Calu3 (cell line): ENCODE results near the gene RGSL1. TPM values are rescaled to one million over a fixed set of nuclear protein-coding genes. Genes with fewer than 3 reads are reported as not detected.

Source experiments
- BruUV-seq: library from RNA; stranded (reverse); fragments of 400-500 nt; replicated peaks from 2 replicates; lab custom pipeline; 2021; lab: Mats Ljungman, UMichigan
- CTCF ChIA-PET: fragments of 300-600 bp; sonication (Branson Sonifier 250); formaldehyde crosslinking; loops from one replicate; lab custom pipeline; 2022; ENCODE audit warnings: antibody characterized with exemption; lab: Charles Lee
- DNase-seq: peaks from one replicate; pipeline ENCODE4 v3.0.0; 2022
- H3K27ac Mint-ChIP-seq: one replicate; pipeline ENCODE4 v1.8.0; 2022; ENCODE audit warnings: mixed read lengths; ENCODE audit not compliant: unreplicated experiment
- H3K27me3 Mint-ChIP-seq: one replicate; pipeline ENCODE4 v1.8.0; 2022; ENCODE audit warnings: mixed read lengths; ENCODE audit not compliant: unreplicated experiment
- H3K36me3 Mint-ChIP-seq: one replicate; pipeline ENCODE4 v1.8.0; 2022; ENCODE audit warnings: mild to moderate bottlenecking, moderate library complexity, mixed read lengths; ENCODE audit not compliant: insufficient read depth, unreplicated experiment
- H3K4me1 Mint-ChIP-seq: one replicate; pipeline ENCODE4 v1.8.0; 2022; ENCODE audit warnings: mild to moderate bottlenecking, low read depth, mixed read lengths; ENCODE audit not compliant: unreplicated experiment
- H3K4me3 Mint-ChIP-seq: one replicate; pipeline ENCODE4 v1.8.0; 2022; ENCODE audit warnings: mild to moderate bottlenecking, low read depth, moderate library complexity, mixed read lengths; ENCODE audit not compliant: unreplicated experiment
- H3K9me3 Mint-ChIP-seq: one replicate; pipeline ENCODE4 v1.8.0; 2022; ENCODE audit warnings: low read depth, mixed read lengths; ENCODE audit not compliant: unreplicated experiment
- CTCF ChIP-seq: fragments of 200-600 bp; IDR thresholded peaks from one replicate; pipeline ENCODE4 v1.8.0; 2022; ENCODE audit warnings: antibody characterized with exemption; ENCODE audit not compliant: unreplicated experiment
- intact Hi-C: fragments of 100-400 bp; cut with micrococcal nuclease; formaldehyde crosslinking; loops from one replicate; pipeline ENCODE4 v1.10.0; 2022; ENCODE audit not compliant: unreplicated experiment
- total RNA-seq: library from RNA; stranded (reverse); gene quantifications from 2 replicates; pipeline ENCODE4 v1.2.3, GENCODE V29; 2022

RGSL1 gene
- total RNA-seq, 1 experiment from 2014 or later = not detected

DNA sequence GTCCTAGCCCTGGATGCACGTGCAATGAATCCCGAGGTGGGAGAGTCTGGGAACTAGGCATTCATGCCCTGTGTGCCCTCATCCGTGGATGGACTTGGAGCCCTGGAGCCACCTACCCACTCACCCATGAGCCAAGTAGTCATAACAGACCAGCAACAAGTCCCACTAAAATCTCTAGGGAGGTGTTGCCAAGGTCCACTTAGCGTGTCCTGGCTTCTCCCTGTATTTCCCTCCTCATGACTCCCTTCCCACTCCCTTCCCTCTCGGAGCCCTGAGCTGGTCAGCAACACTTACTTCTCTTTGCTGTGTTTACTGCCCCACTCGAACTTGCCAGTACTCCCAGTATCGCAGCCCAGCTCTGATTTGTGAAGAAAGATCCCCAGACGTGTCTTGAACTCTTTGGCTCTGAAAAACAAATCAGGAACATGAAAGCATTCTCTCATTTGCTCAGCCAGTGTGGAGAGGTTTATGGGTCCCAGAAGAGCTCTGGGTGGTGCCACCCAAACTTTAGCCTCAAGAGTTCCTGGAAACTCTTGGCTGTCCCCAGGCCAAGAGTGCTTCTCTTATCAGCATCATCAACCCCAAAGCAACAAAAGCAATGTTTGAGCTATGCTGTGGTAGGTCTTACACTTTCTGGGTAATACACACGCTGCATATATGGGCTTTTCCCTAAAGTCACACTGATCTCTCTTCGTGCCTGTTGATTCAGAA is 153.1 kb downstream of the RGSL1 start:
- Mint-ChIP-seq H3K27ac (no peak overlapping the region), H3K9me3 (no peaks in the 10 kb centered on the region), H3K27me3 (peaks cover 16% of the 10 kb centered on the region), H3K4me1 (no peaks in the 10 kb centered on the region), H3K4me3 (peak overlapping the region; percentile 77), H3K36me3 (peaks cover 15% of the 10 kb centered on the region)
- TSS peak; percentile 43 for BruUV-seq
- DNase-seq = no peak
- CTCF ChIA-PET = interaction anchor here (0.7 to 14.5 kb wide), 2 partner anchors 181 to 187 kb away, joined by 3 to 226 read pairs; partner anchors contain the start of gene NPL
- intact Hi-C loops = no loop called here
- no peak for TF ChIP-seq CTCF

- Mint-ChIP-seq H3K27me3 (peaks cover 23% of the 10 kb centered on the region), H3K27ac (no peak overlapping the region), H3K36me3 (peaks cover 15% of the 10 kb centered on the region), H3K9me3 (no peaks in the 10 kb centered on the region), H3K4me3 (peak overlapping the region; percentile 77), H3K4me1 (peaks cover under 1% of the 10 kb centered on the region)
- BruUV-seq = no TSS peak
- intact Hi-C loops = loop anchor here (1.0 kb wide), 1 partner anchor 78 kb away; no protein-coding TSS in a partner anchor
- no peak for DNase-seq
- CTCF ChIA-PET = interaction anchor here (0.7 to 14.5 kb wide), 2 partner anchors 181 to 186 kb away, joined by 3 to 226 read pairs; partner anchors contain the start of gene NPL
- TF ChIP-seq CTCF = no peak
These were observed 153.8 kb downstream of the RGSL1 start for GRCh38 chr1:182603646-182604174.

DNA sequence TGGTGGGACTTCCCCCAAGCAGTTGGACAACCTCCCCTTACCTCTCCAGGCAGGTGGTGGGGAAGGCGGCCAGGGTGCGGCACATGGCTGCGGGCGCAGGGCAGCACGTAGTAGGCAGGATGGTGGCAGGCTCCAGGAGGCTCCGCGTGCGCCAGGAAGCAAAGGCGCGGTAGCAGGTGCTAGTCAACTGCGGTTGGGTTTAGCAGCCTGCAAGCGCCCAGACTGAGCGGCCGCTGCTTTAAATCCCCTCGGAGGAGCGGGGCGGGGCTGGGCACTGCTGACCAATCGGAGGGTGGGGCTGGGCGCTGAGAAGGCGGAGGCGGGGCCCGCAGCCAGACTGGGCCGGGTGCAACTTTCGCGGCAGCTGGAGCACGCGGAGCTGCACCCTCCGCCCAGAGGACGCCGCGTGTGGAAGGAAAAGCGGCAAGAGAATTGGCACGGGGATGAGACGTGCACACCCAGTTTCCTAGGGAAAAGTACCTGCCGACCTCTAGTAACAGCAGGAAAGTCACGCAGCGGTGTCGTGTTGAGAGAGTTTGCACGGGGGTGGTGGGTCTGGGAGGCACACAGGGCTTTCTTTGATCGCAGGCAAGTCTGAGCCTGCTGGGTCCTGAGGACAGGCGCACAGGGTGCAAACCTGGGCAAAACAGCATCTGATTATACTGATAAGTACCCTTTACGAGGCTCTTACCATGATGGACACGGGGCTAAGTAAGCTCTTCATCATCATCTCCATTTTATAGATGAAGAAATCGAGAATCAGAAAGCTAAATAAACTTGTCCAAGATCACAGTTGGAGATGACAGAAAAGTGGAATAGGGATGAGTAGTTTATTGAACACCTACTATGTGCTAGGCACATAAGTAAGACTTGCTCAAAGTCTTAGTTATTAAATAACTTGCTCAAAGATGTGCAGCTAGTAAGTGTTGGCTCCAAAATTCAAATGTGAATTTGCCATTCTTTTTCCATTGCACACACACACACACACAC is 154.5 kb downstream of the RGSL1 start, which contains the start of gene RGS16:
TSS of gene RGS16 (minus strand) at position 215 of the 990 bp plus-strand sequence. CDS start at position 85, 130 bp downstream.
- BruUV-seq = no TSS peak
- H3K4me3 Mint-ChIP-seq = peak within 1 kb of the TSS; percentile 77
- TF ChIP-seq CTCF = no peak
- CTCF ChIA-PET = interaction anchor here (0.7 to 14.5 kb wide), 3 partner anchors 9 to 180 kb away, joined by 3 to 226 read pairs (median 10); no protein-coding TSS in a partner anchor
- H3K4me1 Mint-ChIP-seq = peaks cover 7% of the 10 kb centered on the region
- peaks cover 15% of the 10 kb centered on the region for H3K36me3 Mint-ChIP-seq
- no peaks in the 10 kb centered on the region for H3K9me3 Mint-ChIP-seq
- peak; percentile 95 for DNase-seq
- intact Hi-C loops = loop anchor here (1.0 kb wide), 1 partner anchor 77 kb away; no protein-coding TSS in a partner anchor
- peaks cover 30% of the 10 kb centered on the region for H3K27me3 Mint-ChIP-seq
- H3K27ac Mint-ChIP-seq = no peak within 1 kb of the TSS

GRCh38 chr1:182607566-182607965 is 157.6 kb downstream of the RGSL1 start:
- no peak overlapping the region for H3K4me3 Mint-ChIP-seq
- peaks cover 7% of the 10 kb centered on the region for H3K4me1 Mint-ChIP-seq
- H3K36me3 Mint-ChIP-seq = peaks cover 15% of the 10 kb centered on the region
- peaks cover 58% of the 10 kb centered on the region for H3K27me3 Mint-ChIP-seq
- H3K9me3 Mint-ChIP-seq = no peaks in the 10 kb centered on the region
- no peak for DNase-seq
- CTCF ChIA-PET = interaction anchor here (14.5 kb wide), 1 partner anchor 177 kb away, joined by 226 read pairs; no protein-coding TSS in a partner anchor
- intact Hi-C loops = no loop called here
- TF ChIP-seq CTCF = no peak
- no TSS peak for BruUV-seq
- no peak overlapping the region for H3K27ac Mint-ChIP-seq
